ENCODE results near the gene GHDC. TPM values are rescaled to one million over a fixed set of nuclear protein-coding genes. Genes with fewer than 3 reads are reported as not detected.

Gene GHDC
- total RNA-seq, 1 donor from 2014 or later, result 33.4 TPM

DNA sequence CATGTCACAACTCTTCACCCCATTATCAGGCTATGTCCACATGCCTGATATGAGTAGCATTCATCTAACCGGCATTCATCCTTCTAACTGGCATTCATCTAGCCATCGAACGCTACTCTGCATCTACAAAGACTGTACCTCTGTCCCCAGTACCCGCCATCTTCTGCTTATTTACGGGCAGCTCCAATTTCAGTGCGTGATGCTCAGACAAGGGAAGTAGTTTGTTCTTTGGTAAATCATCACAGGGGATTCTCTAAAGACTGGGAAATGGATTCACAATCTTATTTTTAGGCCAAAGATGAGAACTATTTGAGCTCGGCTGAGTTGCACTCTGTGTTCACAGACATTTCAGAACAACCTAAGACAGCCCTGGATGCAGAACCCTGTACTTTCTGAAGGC is 42.5 kb upstream of the GHDC start:
- DNase-seq (no peak), ATAC-seq (no peak)
- no peaks in the 10 kb centered on the region for H3K9me3 ChIP-seq
- intact Hi-C loops (cut with DNase I), result no loop called here
- no peak overlapping the region for H3K27ac ChIP-seq
- peaks cover 9% of the 10 kb centered on the region for H3K4me1 ChIP-seq
- H3K36me3 ChIP-seq, result no peaks in the 10 kb centered on the region
- no peak for TF ChIP-seq CTCF (IDR thresholded peaks at IDR 0.05)
- no peak overlapping the region for H3K4me3 ChIP-seq
- no peaks in the 10 kb centered on the region for H3K27me3 ChIP-seq (ENCODE audit: low read depth)

GRCh38 chr17:42233994-42234393 is 39.7 kb upstream of the GHDC start:
- H3K27me3 ChIP-seq (ENCODE audit: low read depth), result no peaks in the 10 kb centered on the region
- ATAC-seq (no peak), DNase-seq (no peak)
- no peak overlapping the region for H3K27ac ChIP-seq
- peaks cover 9% of the 10 kb centered on the region for H3K4me1 ChIP-seq
- H3K4me3 ChIP-seq, result no peak overlapping the region
- H3K36me3 ChIP-seq, result peaks cover 2% of the 10 kb centered on the region
- no peaks in the 10 kb centered on the region for H3K9me3 ChIP-seq
- intact Hi-C loops (cut with DNase I), result no loop called here
- no peak for TF ChIP-seq CTCF (IDR thresholded peaks at IDR 0.05)

GRCh38 chr17:42233156-42233555 is 38.9 kb upstream of the GHDC start:
- DNase-seq (no peak), ATAC-seq (no peak)
- peaks cover 15% of the 10 kb centered on the region for H3K4me1 ChIP-seq
- no peak for TF ChIP-seq CTCF (IDR thresholded peaks at IDR 0.05)
- H3K9me3 ChIP-seq, result no peaks in the 10 kb centered on the region
- no peak overlapping the region for H3K4me3 ChIP-seq
- H3K27ac ChIP-seq, result no peak overlapping the region
- H3K27me3 ChIP-seq (ENCODE audit: low read depth), result no peaks in the 10 kb centered on the region
- H3K36me3 ChIP-seq, result peaks cover 2% of the 10 kb centered on the region
- intact Hi-C loops (cut with DNase I), result no loop called here

GRCh38 chr17:42230225-42230624 is 35.9 kb upstream of the GHDC start:
- intact Hi-C loops (cut with DNase I), result no loop called here
- Histone ChIP-seq H3K4me1 (peaks cover 20% of the 10 kb centered on the region), H3K9me3 (no peaks in the 10 kb centered on the region), H3K27me3 (ENCODE audit: low read depth) (no peaks in the 10 kb centered on the region), H3K27ac (no peak overlapping the region), H3K36me3 (peaks cover 19% of the 10 kb centered on the region), H3K4me3 (no peak overlapping the region)
- TF ChIP-seq CTCF (IDR thresholded peaks at IDR 0.05), result no peak
- no peak for DNase-seq
- ATAC-seq, result no peak

- no peak for DNase-seq
- no peak for ATAC-seq
- peaks cover 37% of the 10 kb centered on the region for H3K36me3 ChIP-seq
- H3K9me3 ChIP-seq, result no peaks in the 10 kb centered on the region
- H3K4me1 ChIP-seq, result peaks cover 11% of the 10 kb centered on the region
- intact Hi-C loops (cut with DNase I), result no loop called here
- peak overlapping the region; percentile 4 for H3K27ac ChIP-seq
- H3K27me3 ChIP-seq (ENCODE audit: low read depth), result no peaks in the 10 kb centered on the region
- H3K4me3 ChIP-seq, result no peak overlapping the region
- no peak for TF ChIP-seq CTCF (IDR thresholded peaks at IDR 0.05)
These were observed 33.8 kb upstream of the GHDC start for GRCh38 chr17:42227849-42228700.
